HCT116 (cell line): ENCODE results near the gene EWSR1. TPM values are rescaled to one million over a fixed set of nuclear protein-coding genes. Genes with fewer than 3 reads are reported as not detected.

Experiments
- ATAC-seq: fragments of 200-7000 bp; cut with Tn5 transposase; 2 replicates; pipeline ENCODE4 v1.9.1; 2020; ENCODE audit warnings: mild to moderate bottlenecking, moderate library complexity
- BruUV-seq: library from RNA; stranded (reverse); fragments of 400-500 nt; replicated peaks from 2 replicates; lab custom pipeline; 2021; lab: Mats Ljungman, UMichigan
- CTCF ChIA-PET: fragments of 300-600 bp; sonication (Branson Sonifier 250); formaldehyde crosslinking; loops from one replicate; lab custom pipeline; 2021; ENCODE audit warnings: antibody characterized with exemption; lab: Charles Lee
- POLR2A ChIA-PET: fragments of 300-600, 350-600 bp; sonication (Branson Sonifier 250); formaldehyde crosslinking; loops from one replicate; lab custom pipeline; 2021; ENCODE audit warnings: antibody characterized with exemption; lab: Charles Lee
- RAD21 ChIA-PET, 2 experiments: fragments of 300-600 bp; sonication (Branson Sonifier 250); formaldehyde crosslinking; loops; one replicate each; lab custom pipeline; 2023; ENCODE audit warnings: low total read pairs in 2 of 2; ENCODE audit not compliant: uncharacterized antibody in 2 of 2, unreplicated experiment in 2 of 2, low non-redundant PET in 1 of 2; lab: Charles Lee
- DNase-seq: peaks from one replicate; pipeline ENCODE4 v3.0.0-alpha.2; 2010; ENCODE audit warnings: low read depth, low spot score
- H2AFZ ChIP-seq: fragments of 200-600 bp; shearing (Covaris generic), sonication (generic); 2 replicates; pipeline ENCODE4 v1.6.1; 2017; ENCODE audit warnings: low read depth, mixed run types, mixed read lengths, antibody characterized with exemption, low read length; ENCODE audit not compliant: poor library complexity, severe bottlenecking
- H3K27ac ChIP-seq: 2 replicates; pipeline ENCODE4 v1.5.1; 2012; ENCODE audit warnings: low read depth, low read length
- H3K27me3 ChIP-seq: fragments of 200-600 bp; sonication (generic); 2 replicates; pipeline ENCODE4 v1.6.1; 2016; ENCODE audit warnings: mixed run types, low read length, mixed read lengths; ENCODE audit not compliant: insufficient read depth
- H3K36me3 ChIP-seq, 2 experiments: fragments of 200-500 bp in 1 of 2; fragments of 200-600 bp in 1 of 2; sonication (Bioruptor generic) in 1 of 2; sonication (generic) in 1 of 2; 2 replicates each; pipeline versions ENCODE4 v1.5.1 to v1.6.1; 2014 to 2016; ENCODE audit warnings: low read length in 2 of 2, inconsistent platforms in 1 of 2, mixed read lengths in 1 of 2, mixed run types in 1 of 2; ENCODE audit not compliant: insufficient read depth in 2 of 2, control insufficient read depth in 1 of 2
- H3K4me1 ChIP-seq, 2 experiments: fragments of 200-600 bp in 1 of 2; sonication (generic) in 1 of 2; 2 replicates each; pipeline versions ENCODE4 v1.5.1 to v1.6.1; 2012 to 2017; ENCODE audit warnings: low read length in 2 of 2, inconsistent platforms in 1 of 2, mild to moderate bottlenecking in 1 of 2, mixed read lengths in 1 of 2, mixed run types in 1 of 2, moderate library complexity in 1 of 2; ENCODE audit not compliant: insufficient read depth in 2 of 2, control insufficient read depth in 1 of 2
- H3K4me2 ChIP-seq: fragments of 200-600 bp; sonication (generic); 2 replicates; pipeline ENCODE4 v1.6.1; 2017; ENCODE audit warnings: mixed run types, low read length, mixed read lengths
- H3K4me3 ChIP-seq, 2 experiments: fragments of 200-600 bp in 1 of 2; sonication (generic) in 1 of 2; replicated peaks in 1 of 2; 2 replicates each; pipeline ENCODE4 v1.5.1; 2011 to 2016; ENCODE audit warnings: low read length in 2 of 2, control low read depth in 1 of 2, low read depth in 1 of 2, mild to moderate bottlenecking in 1 of 2, mixed read lengths in 1 of 2, mixed run types in 1 of 2
- H3K79me2 ChIP-seq: fragments of 200-600 bp; sonication (generic); 2 replicates; pipeline ENCODE4 v1.6.1; 2017; ENCODE audit warnings: mild to moderate bottlenecking, mixed run types, low read length, moderate library complexity, mixed read lengths; ENCODE audit not compliant: insufficient read depth
- H3K9ac ChIP-seq: fragments of 200-600 bp; sonication (generic); 2 replicates; pipeline ENCODE4 v1.6.1; 2016; ENCODE audit warnings: low read length, mixed read lengths
- H3K9me2 ChIP-seq: fragments of 200-600 bp; sonication (generic), shearing (Covaris generic); 2 replicates; pipeline ENCODE4 v1.6.1; 2017; ENCODE audit warnings: mixed run types, mild to moderate bottlenecking, moderate library complexity; ENCODE audit not compliant: insufficient read depth
- H3K9me3 ChIP-seq, 2 experiments: fragments of 200-500 bp in 1 of 2; fragments of 200-600 bp in 1 of 2; sonication (Bioruptor generic) in 1 of 2; sonication (generic) in 1 of 2; 2 replicates each; pipeline ENCODE4 v1.6.1; 2014 to 2017; ENCODE audit warnings: low read length in 2 of 2, mixed read lengths in 2 of 2, inconsistent platforms in 1 of 2, low read depth in 1 of 2, mild to moderate bottlenecking in 1 of 2, mixed run types in 1 of 2, moderate library complexity in 1 of 2; ENCODE audit not compliant: control insufficient read depth in 1 of 2, insufficient read depth in 1 of 2
- H4K20me1 ChIP-seq: fragments of 200-600 bp; sonication (generic), shearing (Covaris generic); 2 replicates; pipeline ENCODE4 v1.6.1; 2017; ENCODE audit warnings: mixed run types, mild to moderate bottlenecking, moderate library complexity; ENCODE audit not compliant: insufficient read depth
- CBX3 ChIP-seq: IDR thresholded peaks from 2 replicates; pipeline ENCODE4 v1.6.1; 2012; ENCODE audit warnings: low read depth
- CEBPB ChIP-seq: IDR thresholded peaks from 2 replicates; pipeline ENCODE4 v1.6.1; 2012; ENCODE audit warnings: low read depth
- EGR1 ChIP-seq: IDR thresholded peaks from 2 replicates; pipeline ENCODE4 v1.6.1; 2012; ENCODE audit warnings: low read depth
- EZH2 ChIP-seq: fragments of 200-600 bp; sonication (generic); IDR thresholded peaks from 2 replicates; pipeline ENCODE4 v1.6.1; 2017; ENCODE audit warnings: antibody characterized with exemption, mixed run types
- EZH2phosphoT487 ChIP-seq: fragments of 200-600 bp; IDR thresholded peaks from 2 replicates; pipeline ENCODE4 v1.6.1; 2018; ENCODE audit warnings: antibody characterized with exemption, borderline replicate concordance
- MAX ChIP-seq: IDR thresholded peaks from 2 replicates; pipeline ENCODE4 v1.6.1; 2012
- SIN3A ChIP-seq: IDR thresholded peaks from 2 replicates; pipeline ENCODE4 v1.6.1; 2012; ENCODE audit warnings: low read depth
- SRF ChIP-seq: IDR thresholded peaks from 2 replicates; pipeline ENCODE4 v1.6.1; 2012; ENCODE audit warnings: low read depth
- intact Hi-C: fragments of 100-400 bp; cut with micrococcal nuclease; formaldehyde crosslinking; loops from 2 replicates; pipeline ENCODE4 v1.10.0; 2022
- total RNA-seq: library from RNA; stranded (reverse); gene quantifications from one replicate; pipeline ENCODE4 v1.2.1, GENCODE V29; 2021; ENCODE audit not compliant: unreplicated experiment
- TF ChIP-seq, protein P1 (sequence below): IDR thresholded peaks from 2 replicates; pipeline ENCODE4 v1.6.1; 2011; ENCODE audit warnings: mild to moderate bottlenecking, low read length, moderate library complexity; ENCODE audit not compliant: insufficient replicate concordance; ENCODE audit errors: extremely low read depth

EWSR1 gene
- total RNA-seq, 1 experiment from 2014 or later, result 335 TPM

- Histone ChIP-seq H4K20me1 (no peaks in the 10 kb centered on the region), H3K4me3 (peak overlapping the region; percentile 74 to 84), H3K27me3 (no peaks in the 10 kb centered on the region), H2AFZ (no peak overlapping the region), H3K36me3 (no peaks in the 10 kb centered on the region), H3K9me2 (no peaks in the 10 kb centered on the region), H3K4me2 (peak overlapping the region; percentile 96), H3K4me1 (peaks cover 40 to 63% of the 10 kb centered on the region in 2 experiments), H3K79me2 (peaks cover 7% of the 10 kb centered on the region; the same call in 1 of the 2 replicates), H3K9ac (peak overlapping the region; percentile 73; the same call in 1 of the 2 replicates), H3K27ac (peak overlapping the region; percentile 41; the same call in 1 of the 2 replicates), H3K9me3 (no peaks in the 10 kb centered on the region)
- BruUV-seq, result no TSS peak
- DNase-seq, result no peak
- ChIA-PET CTCF (no interaction called here), RAD21 (no interaction called here), POLR2A (no interaction called here)
- no peak for TF ChIP-seq SIN3A
- TF ChIP-seq, protein P1, sequence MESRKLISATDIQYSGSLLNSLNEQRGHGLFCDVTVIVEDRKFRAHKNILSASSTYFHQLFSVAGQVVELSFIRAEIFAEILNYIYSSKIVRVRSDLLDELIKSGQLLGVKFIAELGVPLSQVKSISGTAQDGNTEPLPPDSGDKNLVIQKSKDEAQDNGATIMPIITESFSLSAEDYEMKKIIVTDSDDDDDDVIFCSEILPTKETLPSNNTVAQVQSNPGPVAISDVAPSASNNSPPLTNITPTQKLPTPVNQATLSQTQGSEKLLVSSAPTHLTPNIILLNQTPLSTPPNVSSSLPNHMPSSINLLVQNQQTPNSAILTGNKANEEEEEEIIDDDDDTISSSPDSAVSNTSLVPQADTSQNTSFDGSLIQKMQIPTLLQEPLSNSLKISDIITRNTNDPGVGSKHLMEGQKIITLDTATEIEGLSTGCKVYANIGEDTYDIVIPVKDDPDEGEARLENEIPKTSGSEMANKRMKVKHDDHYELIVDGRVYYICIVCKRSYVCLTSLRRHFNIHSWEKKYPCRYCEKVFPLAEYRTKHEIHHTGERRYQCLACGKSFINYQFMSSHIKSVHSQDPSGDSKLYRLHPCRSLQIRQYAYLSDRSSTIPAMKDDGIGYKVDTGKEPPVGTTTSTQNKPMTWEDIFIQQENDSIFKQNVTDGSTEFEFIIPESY, result no peak
- no peak for TF ChIP-seq EZH2phosphoT487
- TF ChIP-seq SRF, result no peak
- no peak for TF ChIP-seq CEBPB
- no peak for ATAC-seq
- intact Hi-C loops, result no loop called here
Observed at GRCh38 chr22:29308148-29308790, 40.2 kb downstream of the EWSR1 start.

DNA sequence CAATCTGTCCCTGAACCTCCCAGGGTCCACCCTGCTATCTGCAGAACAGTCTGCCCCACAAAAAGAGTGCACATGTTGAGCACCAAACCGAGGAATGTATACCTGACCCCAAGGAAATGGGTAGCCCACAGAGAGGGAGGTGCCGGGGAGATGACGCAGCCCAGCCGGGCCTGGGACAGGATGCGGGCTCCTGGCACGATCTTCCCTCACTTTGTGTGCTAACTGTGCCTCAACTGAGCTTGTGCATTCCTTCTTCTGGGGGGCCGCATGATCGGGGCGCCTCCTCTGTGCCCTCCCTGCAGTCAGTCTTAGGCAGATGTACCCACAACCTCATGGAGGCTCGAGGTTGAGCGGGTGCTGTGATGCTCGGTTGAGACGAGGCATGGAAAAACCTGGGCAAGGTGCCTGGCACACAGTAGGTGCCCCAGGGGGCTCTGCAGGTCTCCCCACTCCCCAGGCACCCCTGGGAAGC is 40.8 kb downstream of the EWSR1 start:
- H3K36me3 ChIP-seq, result no peaks in the 10 kb centered on the region
- BruUV-seq, result no TSS peak
- DNase-seq (no peak), ATAC-seq (no peak)
- intact Hi-C loops, result no loop called here
- H3K4me3 ChIP-seq, result no peak overlapping the region
- ChIA-PET POLR2A (no interaction called here), RAD21 (no interaction called here), CTCF (no interaction called here)
- no peak overlapping the region for H2AFZ ChIP-seq
- TF ChIP-seq EZH2phosphoT487, result no peak
- no peak for TF ChIP-seq SIN3A
- no peak for TF ChIP-seq EZH2
- no peak for TF ChIP-seq MAX
- no peak for TF ChIP-seq EGR1
- no peak for TF ChIP-seq CBX3
- H3K27ac ChIP-seq, result peak overlapping the region; percentile 41; the same call in 1 of the 2 replicates
- H3K4me1 ChIP-seq, result peaks cover 35 to 60% of the 10 kb centered on the region in 2 experiments
- no peaks in the 10 kb centered on the region for H3K27me3 ChIP-seq
- H3K79me2 ChIP-seq, result peaks cover 7% of the 10 kb centered on the region; the same call in 1 of the 2 replicates
- no peaks in the 10 kb centered on the region for H3K9me3 ChIP-seq
- no peak overlapping the region for H3K9ac ChIP-seq
- H4K20me1 ChIP-seq, result no peaks in the 10 kb centered on the region
- no peak overlapping the region for H3K4me2 ChIP-seq
- no peaks in the 10 kb centered on the region for H3K9me2 ChIP-seq
